Loucy (cell line): Measurements from ENCODE around the gene RP2.

ENCODE experiments used
- H2AFZ ChIP-seq: fragments of 200-600 bp; sonication (generic); 2 replicates; pipeline ENCODE4 v1.6.0; 2016; ENCODE audit warnings: antibody characterized with exemption, mild to moderate bottlenecking, low read length, moderate library complexity
- H3F3A ChIP-seq: fragments of 200-600 bp; 2 replicates; pipeline ENCODE4 v1.6.0; 2016; ENCODE audit warnings: antibody characterized with exemption, low read depth, mild to moderate bottlenecking
- H3K27me3 ChIP-seq: fragments of 200-600 bp; sonication (generic); 2 replicates; pipeline ENCODE4 v1.6.1; 2014; ENCODE audit warnings: low read length, mild to moderate bottlenecking; ENCODE audit not compliant: insufficient read depth, poor library complexity, severe bottlenecking
- H3K36me3 ChIP-seq: fragments of 200-600 bp; sonication (generic); 2 replicates; pipeline ENCODE4 v1.6.1; 2016; ENCODE audit warnings: low read length; ENCODE audit not compliant: insufficient read depth
- H3K4me1 ChIP-seq: fragments of 200-600 bp; sonication (generic); 2 replicates; pipeline ENCODE4 v1.5.1; 2014; ENCODE audit warnings: low read length, mild to moderate bottlenecking; ENCODE audit not compliant: insufficient read depth, poor library complexity, severe bottlenecking
- H3K4me2 ChIP-seq: fragments of 200-600 bp; sonication (generic); 2 replicates; pipeline ENCODE4 v1.6.0; 2014; ENCODE audit warnings: antibody characterized with exemption, low read length, low read depth, mild to moderate bottlenecking; ENCODE audit not compliant: poor library complexity, severe bottlenecking
- H3K4me3 ChIP-seq: fragments of 200-600 bp; sonication (generic); 2 replicates; pipeline ENCODE4 v1.5.1; 2014; ENCODE audit warnings: low read length, mild to moderate bottlenecking, mixed read lengths; ENCODE audit not compliant: poor library complexity, severe bottlenecking
- H3K79me2 ChIP-seq: fragments of 200-600 bp; sonication (generic); 2 replicates; pipeline ENCODE4 v1.6.1; 2014; ENCODE audit warnings: low read length; ENCODE audit not compliant: insufficient read depth
- H3K9ac ChIP-seq: fragments of 200-600 bp; sonication (generic); 2 replicates; pipeline ENCODE4 v1.6.0; 2014; ENCODE audit warnings: mild to moderate bottlenecking, low read depth, low read length, moderate library complexity; ENCODE audit not compliant: poor library complexity, severe bottlenecking
- H3K9me2 ChIP-seq: fragments of 200-600 bp; sonication (generic); replicated peaks from 2 replicates; pipeline ENCODE4 v1.6.1; 2016; ENCODE audit warnings: low read depth, low read length, mixed read lengths
- H3K9me3 ChIP-seq: fragments of 200-600 bp; sonication (generic); 2 replicates; pipeline ENCODE4 v1.6.1; 2014; ENCODE audit warnings: mild to moderate bottlenecking, antibody characterized with exemption, low read length, low read depth; ENCODE audit not compliant: insufficient read depth
- H4K20me1 ChIP-seq: fragments of 200-600 bp; sonication (generic); 2 replicates; pipeline ENCODE4 v1.6.0; 2014; ENCODE audit warnings: antibody characterized with exemption, low read length, mild to moderate bottlenecking; ENCODE audit not compliant: insufficient read depth, poor library complexity, severe bottlenecking
- EZH2phosphoT487 ChIP-seq: fragments of 200-600 bp; IDR thresholded peaks from 2 replicates; pipeline ENCODE4 v1.6.1; 2018; ENCODE audit warnings: antibody characterized with exemption, mild to moderate bottlenecking, moderate library complexity, borderline replicate concordance
- TF ChIP-seq, protein P1 (sequence below): fragments of 200-600 bp; sonication (generic); conservative IDR thresholded peaks from 2 replicates; pipeline ENCODE4 v1.5.1; 2014; ENCODE audit warnings: mild to moderate bottlenecking, antibody characterized with exemption, low read length

Gene RP2

DNA sequence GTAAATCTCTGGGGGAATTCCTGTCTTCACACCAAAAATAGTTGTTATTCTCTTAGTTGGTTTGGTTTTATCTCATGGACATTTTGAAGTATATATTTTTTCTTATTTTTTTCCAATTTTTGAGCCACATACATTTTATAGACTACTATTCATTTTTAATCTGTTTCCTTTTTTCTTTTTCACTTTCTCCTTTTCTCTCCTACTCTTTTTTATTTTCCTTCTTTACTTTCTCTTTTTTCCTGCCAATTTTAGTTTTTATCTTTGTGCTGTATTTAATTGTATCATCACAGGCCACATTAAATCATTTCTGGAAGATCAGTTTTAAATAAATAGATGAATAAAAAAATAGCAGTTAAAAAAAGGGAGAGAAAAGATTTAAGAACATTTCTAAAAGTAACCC, 61.4 kb downstream of the RP2 start:
- no peaks in the 10 kb centered on the region for H3K9me2 ChIP-seq
- no peaks in the 10 kb centered on the region for H3F3A ChIP-seq
- H2AFZ ChIP-seq: no peak overlapping the region
- TF ChIP-seq, protein P1, sequence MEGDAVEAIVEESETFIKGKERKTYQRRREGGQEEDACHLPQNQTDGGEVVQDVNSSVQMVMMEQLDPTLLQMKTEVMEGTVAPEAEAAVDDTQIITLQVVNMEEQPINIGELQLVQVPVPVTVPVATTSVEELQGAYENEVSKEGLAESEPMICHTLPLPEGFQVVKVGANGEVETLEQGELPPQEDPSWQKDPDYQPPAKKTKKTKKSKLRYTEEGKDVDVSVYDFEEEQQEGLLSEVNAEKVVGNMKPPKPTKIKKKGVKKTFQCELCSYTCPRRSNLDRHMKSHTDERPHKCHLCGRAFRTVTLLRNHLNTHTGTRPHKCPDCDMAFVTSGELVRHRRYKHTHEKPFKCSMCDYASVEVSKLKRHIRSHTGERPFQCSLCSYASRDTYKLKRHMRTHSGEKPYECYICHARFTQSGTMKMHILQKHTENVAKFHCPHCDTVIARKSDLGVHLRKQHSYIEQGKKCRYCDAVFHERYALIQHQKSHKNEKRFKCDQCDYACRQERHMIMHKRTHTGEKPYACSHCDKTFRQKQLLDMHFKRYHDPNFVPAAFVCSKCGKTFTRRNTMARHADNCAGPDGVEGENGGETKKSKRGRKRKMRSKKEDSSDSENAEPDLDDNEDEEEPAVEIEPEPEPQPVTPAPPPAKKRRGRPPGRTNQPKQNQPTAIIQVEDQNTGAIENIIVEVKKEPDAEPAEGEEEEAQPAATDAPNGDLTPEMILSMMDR: no peak
- TF ChIP-seq EZH2phosphoT487: no peak
- no peak overlapping the region for H3K9ac ChIP-seq
- H3K79me2 ChIP-seq: no peaks in the 10 kb centered on the region
- H3K4me2 ChIP-seq: no peak overlapping the region
- no peaks in the 10 kb centered on the region for H3K27me3 ChIP-seq
- H4K20me1 ChIP-seq: no peaks in the 10 kb centered on the region
- H3K4me1 ChIP-seq: no peaks in the 10 kb centered on the region
- H3K9me3 ChIP-seq: no peaks in the 10 kb centered on the region
- H3K36me3 ChIP-seq: no peaks in the 10 kb centered on the region
- no peak overlapping the region for H3K4me3 ChIP-seq

DNA sequence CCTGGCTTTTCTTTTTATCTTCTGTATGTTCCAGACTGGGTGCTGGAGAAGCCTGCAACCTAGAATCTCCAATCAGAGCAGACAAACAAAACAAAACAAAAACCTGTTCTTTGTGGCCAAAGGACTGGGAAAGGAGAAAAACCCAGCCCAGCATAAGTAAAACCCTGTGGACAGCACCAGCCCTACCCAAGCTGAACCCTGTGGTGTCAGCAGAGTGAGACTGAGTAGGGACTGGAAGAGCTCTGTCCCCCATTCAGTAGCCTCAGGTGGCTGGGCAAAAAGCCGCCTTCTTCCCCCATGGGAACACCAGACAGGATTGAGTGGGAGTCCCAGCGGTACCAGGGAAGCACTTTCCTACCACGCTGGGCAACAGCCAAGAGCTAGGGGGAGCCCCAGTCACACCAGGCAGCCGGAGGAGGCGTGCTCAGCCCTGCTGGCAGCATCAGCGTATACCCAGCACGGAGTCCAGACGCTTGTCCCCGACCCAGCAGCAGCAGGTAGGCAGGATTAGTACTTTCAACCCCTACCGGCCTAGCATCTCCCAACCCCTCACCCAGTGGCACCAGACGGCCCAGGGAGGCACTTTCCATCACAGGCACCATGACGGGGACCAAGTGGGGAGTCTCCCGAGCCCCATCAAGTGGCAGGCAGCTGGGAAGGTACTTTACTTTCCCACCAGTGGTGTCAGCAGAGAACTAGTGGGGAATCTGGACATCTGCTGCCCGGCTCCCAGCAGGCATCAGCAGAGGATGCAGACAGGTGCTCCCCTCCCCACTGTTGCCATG, 66.8 kb downstream of the RP2 start:
- no peak for TF ChIP-seq EZH2phosphoT487
- TF ChIP-seq, protein P1: peak; percentile 68
- no peaks in the 10 kb centered on the region for H3K27me3 ChIP-seq
- H3K4me3 ChIP-seq: peak overlapping the region; percentile 72
- H3K4me1 ChIP-seq: peaks cover 4% of the 10 kb centered on the region
- no peaks in the 10 kb centered on the region for H3K36me3 ChIP-seq
- no peaks in the 10 kb centered on the region for H3K9me2 ChIP-seq
- peak overlapping the region; percentile 64 for H3K4me2 ChIP-seq
- H3F3A ChIP-seq: no peaks in the 10 kb centered on the region
- no peak overlapping the region for H3K9ac ChIP-seq
- no peaks in the 10 kb centered on the region for H3K79me2 ChIP-seq
- H3K9me3 ChIP-seq: no peaks in the 10 kb centered on the region
- H4K20me1 ChIP-seq: no peaks in the 10 kb centered on the region
- H2AFZ ChIP-seq: peak overlapping the region; percentile 82

- Histone ChIP-seq H3K36me3 (no peaks in the 10 kb centered on the region), H3K9me3 (no peaks in the 10 kb centered on the region), H3F3A (no peaks in the 10 kb centered on the region), H4K20me1 (no peaks in the 10 kb centered on the region), H3K79me2 (no peaks in the 10 kb centered on the region), H3K4me3 (no peak overlapping the region), H3K4me1 (peaks cover 4% of the 10 kb centered on the region), H3K9ac (no peak overlapping the region), H3K4me2 (no peak overlapping the region), H3K9me2 (no peaks in the 10 kb centered on the region), H2AFZ (no peak overlapping the region), H3K27me3 (no peaks in the 10 kb centered on the region)
- no peak for TF ChIP-seq EZH2phosphoT487
- TF ChIP-seq, protein P1: no peak
Observed at GRCh38 chrX:46904626-46905025, 67.8 kb downstream of the RP2 start.
